GM19025 (cell line): ENCODE measurements around the gene MCTP2.

Source experiments
- ATAC-seq: cut with Tn5 transposase; IDR thresholded peaks from one replicate; pipeline ENCODE4 v1.9.1; 2021; ENCODE audit warnings: mild to moderate bottlenecking, low read depth, moderate library complexity; ENCODE audit not compliant: unreplicated experiment

The MCTP2 gene

DNA sequence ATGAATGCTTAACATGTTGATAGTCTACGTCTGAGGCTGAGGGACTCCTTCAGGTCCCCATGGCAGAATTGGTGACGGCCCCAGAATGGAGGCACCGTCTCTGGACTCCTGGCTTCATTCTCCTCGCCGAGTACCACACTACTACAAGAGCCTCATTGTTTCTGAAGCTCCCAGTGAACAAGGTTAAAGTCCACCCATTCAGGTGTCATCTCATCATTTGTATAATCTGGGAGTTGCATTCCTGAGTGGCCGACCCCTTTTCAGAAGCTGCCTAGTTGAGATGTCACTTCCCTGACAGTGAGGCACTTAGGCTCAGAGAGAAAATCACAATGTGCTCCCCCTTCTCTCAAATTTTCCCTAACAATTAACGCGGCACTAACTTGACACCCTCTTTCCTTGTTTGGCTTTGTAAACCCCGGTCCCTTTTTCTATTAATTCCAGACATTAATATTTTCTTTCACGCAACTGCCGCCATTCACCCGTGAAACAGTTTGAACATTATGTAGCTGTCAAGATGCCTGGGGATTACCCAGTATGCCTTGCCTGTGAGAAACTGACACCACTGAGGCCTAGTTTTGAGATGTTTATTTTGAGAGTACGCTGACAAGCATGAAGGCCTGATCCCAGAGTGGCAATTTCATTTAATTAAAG lies 105.6 kb downstream of the MCTP2 start:
- ATAC-seq = no peak

DNA sequence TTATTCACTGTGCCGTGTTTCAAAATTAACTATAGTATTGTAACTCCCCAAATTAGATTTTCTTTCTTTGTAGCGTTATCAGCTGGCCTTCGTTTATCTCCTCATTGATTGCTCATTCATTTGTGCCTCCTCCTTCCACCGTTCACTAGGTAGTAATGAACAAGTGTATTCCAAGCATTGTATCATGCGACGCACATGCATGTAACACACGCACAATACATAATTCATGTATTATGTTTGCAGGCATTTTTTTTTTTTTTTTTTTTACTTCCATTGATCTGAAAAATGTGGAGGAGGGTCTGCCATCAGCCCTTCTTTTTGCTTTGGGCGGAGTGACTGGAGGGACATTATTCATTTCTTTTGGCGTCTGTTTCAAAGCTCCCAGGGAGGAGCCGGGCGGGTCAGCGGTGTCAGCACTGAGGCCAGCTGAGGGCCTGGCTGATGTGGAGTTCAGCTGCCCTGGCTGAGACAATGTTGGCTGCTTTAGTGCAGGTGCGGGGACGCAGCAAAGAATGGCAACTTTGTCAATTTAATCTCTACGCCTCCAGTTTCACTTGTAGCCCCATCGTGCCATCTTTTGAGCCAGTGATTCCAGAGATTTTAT lies 107.0 kb downstream of the MCTP2 start:
- ATAC-seq = no peak

DNA sequence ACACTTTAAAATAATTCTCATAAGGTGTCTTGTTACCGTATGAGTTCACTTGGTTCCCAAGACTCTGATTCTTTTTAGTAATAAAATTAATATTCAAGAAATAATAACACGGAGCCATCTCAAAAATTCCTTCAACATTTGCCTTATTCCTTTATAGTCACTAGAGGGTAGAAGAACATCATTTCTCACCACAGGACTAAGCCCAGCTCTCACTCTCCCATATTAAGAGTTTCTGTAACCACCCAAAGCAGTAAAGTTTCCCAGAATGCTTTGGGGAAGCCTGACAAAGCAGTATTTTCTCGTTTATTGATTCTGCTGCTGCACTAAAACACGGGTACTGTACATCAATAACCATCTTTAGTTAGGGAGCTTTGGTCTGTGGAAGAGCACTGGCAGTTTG lies 114.9 kb downstream of the MCTP2 start:
- ATAC-seq = no peak

DNA sequence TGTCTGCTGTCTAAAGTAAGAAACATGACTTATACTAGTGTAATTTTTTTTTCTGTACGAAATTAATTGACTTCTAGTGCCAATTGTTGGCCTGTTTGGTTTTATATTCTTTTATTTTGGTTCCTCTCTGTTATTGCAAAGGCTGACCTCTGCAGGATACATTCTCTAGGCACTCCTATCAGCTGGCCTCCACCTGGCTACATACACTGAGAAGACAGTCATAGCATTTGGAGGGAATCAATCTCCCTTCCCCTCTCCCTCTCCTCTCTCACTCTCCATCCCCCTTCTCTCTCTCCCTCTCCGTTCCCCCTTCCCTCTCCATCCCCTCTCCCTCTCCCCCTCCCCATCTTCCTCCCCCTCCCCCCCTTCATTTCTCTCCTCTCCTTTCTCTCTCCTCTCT lies 116.7 kb downstream of the MCTP2 start:
- no peak for ATAC-seq

DNA sequence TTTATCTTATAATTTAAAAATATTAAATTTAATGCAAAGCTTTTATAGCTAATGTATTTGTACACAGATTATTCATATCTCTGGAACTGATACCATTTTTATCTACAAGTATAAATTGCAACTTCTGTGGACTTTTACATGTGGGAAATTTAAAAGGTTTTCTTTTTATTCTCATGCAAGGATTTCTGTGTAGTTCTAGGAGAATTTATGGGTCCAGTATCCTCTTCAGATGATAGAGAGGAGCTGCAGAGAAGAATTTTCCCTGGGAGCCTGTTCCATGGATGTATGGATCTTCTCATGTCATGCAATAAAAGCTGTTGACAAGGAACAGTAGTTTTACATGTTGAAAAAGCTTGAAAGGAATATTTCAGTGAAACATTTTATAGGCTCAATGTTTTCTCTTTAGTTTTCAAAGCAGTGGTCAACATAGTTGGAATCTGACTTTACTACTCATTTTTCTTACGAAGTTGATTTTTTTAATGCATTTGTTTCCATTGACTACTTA lies 119.7 kb downstream of the MCTP2 start:
- ATAC-seq = no peak

DNA sequence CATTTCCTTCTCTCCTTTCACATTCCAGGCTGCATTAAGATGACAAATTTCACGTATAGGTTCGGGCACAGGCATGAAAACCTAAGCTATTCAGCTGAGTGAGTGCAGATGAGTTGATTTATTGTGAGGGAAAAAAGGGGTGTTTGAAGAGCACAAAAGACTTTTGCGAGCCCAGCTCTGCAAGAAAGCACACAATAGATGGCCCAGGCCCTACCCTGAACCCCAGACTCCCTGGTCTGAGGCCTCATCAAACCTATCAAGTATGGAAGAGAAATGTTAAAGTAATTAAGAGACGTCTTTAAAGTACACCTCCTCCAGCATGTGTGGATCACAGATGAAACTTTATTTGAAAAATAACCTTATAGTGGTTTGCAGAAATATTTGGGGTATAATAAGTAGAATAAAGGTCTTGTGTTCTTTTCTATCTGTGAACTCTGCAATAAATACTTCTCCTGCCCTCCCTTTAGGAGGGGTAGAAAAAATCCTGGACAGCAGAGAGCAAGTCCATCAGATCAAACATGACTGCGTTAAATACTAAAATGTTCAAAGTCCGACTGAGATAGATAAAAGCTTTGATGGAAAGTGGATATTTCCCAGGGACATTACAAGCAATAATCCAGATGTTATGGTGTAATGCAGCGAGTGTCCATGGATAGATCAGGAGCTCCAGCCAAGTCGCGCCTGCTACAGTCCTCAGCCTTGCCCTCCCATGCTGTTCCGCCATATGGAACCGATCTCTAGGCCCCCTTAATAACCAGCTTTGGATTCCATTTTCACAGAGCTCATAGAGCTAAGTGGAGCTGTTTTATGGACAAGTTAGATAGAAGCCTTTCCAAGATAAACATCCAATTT lies 121.5 kb downstream of the MCTP2 start:
- no peak for ATAC-seq

DNA sequence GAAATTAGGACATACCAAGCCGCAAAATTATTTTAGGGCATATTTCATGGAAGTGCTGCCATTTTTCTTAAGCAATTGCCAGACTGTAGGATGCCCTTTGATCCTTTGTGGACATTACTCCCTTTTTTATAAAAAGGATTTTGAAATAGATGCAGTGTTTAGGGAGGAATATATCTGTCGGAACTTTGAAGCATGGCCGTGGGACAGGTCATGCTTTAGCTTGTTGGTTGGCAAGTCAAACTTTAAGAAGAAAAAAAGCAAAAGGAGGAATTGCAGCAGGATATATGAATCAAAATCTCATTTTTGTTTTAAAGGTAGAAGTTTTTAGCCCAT lies 122.1 kb downstream of the MCTP2 start:
- no peak for ATAC-seq

DNA sequence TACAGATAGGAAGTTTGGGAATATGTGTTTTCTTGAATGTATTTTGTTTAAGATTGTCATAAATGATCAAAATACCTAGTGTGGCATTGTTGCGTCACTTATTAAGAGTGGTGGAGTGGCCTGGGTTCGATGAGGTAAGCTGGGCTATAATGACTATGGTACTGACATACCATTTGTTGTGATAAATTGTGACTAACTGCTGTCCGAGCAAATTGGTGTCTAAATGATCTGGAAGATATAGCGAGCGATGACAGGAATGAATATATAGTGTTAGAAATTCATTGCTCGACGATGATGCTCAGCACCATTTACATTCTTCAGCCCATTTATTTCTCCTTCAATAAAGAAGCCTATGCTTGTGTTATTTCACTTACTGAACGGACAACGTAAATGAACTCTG lies 123.3 kb downstream of the MCTP2 start:
- ATAC-seq = no peak

DNA sequence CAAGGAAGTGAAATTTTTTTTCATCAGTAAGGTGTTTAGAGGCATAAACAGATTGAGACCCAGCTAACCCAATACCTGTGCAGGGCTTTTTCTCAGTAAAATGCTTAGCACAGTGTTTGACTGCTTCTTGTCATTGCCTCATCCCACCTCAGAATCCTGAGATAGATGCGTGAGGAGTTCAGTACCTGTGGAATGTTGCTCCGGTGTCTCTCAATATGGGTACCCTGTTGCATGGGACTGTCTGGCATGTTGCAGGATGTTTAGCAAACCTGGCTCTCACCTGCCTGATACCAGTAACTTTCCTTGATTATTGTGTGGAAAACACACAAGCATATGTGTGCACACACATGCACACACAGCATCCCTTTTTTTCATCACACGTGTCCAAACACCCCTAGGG lies 128.4 kb downstream of the MCTP2 start:
- ATAC-seq = no peak

DNA sequence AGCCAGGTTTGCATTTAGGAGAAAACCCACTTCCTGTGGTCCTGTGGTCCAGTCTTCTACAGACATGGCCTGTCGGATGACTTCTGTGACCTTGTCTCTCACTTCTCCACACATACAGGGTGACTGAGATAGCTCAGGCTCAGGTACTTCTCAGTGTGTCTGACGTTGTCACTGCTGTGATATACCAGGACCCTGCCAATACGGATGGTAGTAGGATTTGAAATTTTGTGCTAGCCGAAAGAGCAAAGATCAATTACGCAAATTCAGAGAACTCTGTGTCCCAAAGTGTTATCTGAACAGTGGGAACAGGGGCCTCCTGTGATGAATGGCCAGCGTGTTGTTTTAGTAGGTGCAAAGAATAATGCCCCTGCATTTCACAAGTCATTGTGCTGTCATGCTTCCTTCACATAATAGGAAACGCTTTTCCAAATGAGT lies 128.9 kb downstream of the MCTP2 start:
- ATAC-seq = no peak

DNA sequence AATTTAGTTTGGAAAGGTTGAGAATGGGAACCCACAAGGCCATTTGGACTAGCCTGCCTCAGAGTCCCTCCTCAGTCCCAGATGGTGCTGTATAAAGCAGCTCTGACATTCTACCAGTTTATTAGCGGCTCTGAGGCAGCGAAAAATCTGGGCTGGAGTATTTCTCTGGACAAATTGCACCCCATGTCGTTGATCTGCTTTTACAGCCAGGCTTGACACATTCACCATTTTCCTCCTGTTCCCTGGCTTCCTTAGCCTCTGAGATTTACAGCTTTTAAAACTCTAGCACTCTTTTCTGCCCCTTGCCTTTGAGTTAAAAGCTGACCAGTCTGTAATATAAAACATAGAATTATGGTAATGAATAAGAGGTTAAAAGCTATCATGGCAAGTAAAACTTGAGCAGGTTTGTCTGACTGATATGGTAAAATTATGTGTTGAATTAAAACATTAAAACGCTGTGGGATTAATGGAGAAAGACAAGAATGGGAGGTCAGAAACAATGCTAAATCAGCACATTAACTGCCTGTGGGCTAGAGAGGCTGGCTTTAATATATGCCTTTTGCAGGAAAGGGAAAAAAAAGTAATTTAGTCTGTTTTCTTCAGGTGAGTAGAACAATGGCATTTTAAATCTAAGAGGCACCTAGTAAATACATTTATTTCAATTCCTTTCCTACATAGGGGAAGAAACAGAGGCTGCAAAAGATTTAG lies 131.2 kb downstream of the MCTP2 start:
- ATAC-seq = no peak

DNA sequence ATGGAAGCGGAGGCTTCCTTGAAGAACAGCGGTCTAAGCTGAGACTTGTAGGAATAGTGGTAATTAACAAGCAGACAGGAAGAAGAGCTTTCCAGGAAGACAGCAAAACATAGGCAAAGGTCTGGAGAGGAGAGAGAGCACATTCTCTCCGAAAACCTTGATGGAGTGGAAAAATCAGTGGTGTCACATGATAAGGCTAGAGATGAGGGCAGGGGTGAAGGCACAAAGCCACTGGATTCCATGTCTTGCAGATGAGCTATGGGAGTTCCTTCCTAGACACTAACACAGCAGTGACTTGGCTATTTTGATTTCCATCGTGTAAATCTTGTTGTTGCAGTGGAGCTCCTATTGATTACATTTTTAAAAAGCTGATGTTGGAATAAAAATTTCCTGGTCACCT lies 132.0 kb downstream of the MCTP2 start:
- no peak for ATAC-seq

DNA sequence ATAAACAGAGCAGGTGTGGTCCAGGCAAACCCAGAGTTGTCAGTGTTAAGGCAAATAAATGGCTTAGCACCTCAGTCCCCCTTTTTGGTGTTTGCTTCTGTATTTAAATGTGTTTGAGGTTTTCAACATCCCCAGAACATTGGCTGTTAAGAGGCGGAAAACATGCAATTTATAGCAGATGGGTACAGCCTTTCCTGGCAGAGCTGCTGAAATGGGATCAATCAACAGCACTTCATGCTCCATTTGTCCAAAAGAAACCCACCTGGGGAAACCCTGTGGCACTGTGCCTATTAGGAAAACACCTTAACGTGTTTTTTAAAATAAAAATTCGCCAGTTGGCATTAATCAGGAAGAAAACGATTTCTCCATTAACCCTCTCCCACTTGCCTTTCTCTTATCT lies 135.4 kb downstream of the MCTP2 start:
- ATAC-seq = no peak

DNA sequence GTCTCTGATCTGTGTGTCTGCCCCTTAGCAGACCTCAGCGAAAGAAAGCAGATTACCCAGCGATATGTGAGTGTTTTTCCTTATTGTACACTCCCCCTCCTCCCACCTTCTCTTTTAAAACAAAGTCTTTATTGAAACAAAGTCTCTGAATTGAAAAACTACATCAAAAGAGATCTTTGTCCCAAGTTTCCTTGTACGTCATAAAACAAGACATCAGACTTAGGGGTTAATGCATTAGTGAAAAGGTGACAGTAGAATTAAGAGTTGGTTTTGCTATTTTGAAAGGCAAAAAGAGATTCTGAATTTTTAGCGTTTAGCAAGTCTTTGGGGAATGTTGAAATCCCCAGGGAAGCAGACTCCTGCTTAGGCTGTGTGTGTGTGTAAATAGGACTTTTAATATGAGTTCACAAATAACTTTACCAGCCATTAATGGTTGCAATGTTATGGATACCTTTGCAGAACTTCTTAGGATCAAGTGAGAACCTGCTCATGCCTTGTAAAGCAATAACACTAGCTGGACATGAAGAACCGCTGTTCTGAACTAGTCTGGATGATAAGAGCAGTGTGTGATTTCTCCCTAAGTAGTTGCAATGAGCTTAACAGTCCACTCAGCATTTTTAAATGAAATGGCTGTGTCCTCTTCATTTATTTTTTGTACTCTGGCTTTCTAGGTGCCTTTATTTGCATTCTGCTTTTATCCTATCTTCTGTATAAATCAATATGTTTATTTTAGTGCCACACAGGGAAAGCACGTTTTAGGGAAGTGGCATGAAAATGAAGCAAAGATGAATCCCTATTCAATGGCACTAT lies 136.6 kb downstream of the MCTP2 start:
- no peak for ATAC-seq

DNA sequence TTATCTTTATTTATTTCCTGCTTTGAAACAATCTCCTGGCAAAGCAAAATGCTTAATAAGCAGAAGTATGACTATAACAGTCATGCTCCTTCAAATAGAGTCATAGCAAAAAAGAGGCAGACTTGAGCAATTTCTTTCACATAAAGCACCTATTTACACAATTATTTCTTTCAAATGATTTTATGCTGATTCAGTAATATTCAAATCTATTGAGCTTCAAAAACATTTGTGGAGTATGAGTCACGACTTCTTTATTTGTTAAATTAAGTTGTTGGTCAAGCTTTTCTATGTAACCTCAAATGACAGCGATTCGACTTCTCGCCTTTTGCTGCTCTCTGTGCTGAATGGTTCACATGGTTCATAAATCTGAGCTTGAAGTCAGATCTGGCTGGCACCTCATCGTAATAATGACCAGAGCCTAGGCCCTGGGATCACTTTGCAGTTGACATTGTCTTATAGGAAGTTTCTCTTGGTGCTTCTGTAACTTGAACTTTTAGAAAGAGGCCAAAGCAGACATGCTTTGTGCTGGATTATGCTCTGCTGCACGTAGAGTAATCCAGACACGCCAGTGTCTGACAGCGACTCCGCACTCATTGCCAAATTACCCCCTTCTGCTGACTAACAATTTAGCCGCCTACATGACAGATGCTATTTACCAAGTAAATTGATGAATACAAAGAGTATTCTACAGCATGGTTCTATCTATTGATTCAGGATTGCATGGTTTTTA lies 139.0 kb downstream of the MCTP2 start:
- no peak for ATAC-seq

DNA sequence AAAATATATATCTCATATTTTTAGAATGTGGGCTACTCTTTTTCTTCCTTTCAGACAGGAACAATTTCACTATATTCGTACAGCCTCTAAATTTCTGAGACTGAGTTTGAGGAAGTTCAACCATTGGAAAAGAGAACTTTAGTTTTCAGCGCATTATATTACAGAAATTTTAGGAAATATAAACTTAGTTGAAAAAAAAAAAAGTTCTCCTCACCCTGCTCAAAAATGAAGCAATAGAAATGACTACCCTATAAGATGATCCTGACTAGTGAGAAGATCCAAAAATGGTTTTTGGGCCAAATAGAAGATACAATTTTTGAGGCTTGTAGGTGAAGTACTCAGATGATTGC lies 139.6 kb downstream of the MCTP2 start:
- ATAC-seq = no peak

DNA sequence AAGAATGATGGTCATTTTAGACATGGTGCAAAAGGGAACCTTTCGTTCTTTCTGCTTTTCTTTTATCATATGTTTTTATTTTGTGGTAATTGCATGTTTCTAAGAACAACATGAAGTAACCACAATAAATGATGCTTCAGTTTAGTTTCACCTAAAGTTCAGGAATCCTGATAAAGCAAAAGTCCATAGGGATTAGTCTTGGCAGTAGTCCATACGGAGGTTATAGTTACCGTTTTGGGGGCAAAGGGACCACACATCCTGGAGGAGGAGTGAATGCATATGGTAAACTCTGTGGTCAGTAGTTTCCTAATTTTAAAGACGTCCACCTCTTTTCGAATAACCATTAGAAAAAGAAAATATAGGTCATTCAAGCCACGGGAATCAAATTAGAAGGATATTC lies 141.5 kb downstream of the MCTP2 start:
- no peak for ATAC-seq

DNA sequence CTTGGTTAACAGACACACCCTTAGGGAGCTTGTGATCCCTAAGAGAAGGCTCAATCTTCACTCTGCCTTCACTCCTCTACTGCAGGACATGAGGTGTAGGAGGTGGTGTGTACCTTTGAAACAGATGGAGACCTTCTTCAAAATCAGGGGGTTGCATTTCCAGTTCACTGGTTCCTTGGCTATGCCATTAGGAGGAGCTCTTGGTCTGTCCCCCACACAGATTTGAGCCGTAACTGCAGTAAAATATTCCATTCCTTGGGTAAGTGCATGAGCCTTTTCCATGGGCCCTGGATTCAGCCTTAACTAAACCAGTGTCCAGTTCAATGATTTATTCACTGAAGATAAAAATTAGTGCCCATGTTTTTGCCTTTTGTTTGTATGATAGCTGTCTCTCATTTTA lies 144.6 kb downstream of the MCTP2 start:
- no peak for ATAC-seq

DNA sequence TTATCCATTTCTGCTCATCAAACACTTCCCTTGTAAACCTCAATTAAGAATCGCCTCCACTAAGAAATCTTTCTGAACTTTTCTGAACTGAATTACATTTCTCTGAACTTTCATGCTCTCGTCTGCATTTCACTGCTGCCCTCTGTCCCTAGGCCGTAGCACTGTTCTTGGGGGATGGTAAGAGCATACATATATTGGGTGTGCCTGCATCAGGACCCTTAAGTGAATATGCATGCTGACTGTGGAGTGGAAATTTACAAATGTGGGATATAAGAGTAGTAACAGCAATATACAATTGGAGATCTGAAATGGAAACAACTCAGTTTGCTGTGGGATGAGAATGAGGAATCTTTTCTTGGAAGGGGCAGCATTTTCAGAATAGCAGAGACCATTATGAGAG lies 148.6 kb downstream of the MCTP2 start:
- no peak for ATAC-seq

DNA sequence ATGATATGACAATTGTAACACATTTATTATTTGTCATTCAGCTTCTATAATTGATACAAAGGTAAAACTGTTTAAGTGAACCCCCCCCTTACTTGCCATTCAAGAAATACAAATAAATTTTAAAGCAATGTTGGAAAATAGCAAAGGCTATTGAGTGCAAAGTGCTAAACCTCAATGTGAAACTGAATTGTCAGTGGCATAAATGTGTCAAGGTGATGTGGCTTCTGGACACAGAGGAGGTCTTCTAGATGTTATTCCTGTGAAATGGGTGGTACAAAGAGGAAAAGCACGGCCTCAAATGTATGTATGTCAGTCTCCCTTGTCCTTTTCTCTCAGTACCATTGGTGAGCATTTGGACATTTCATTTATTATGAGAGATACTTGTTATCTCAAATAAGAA lies 149.4 kb downstream of the MCTP2 start:
- ATAC-seq = no peak
